Keratinocyte (primary cell): ENCODE results near the gene SLX4IP. TPM values are rescaled to one million over a fixed set of nuclear protein-coding genes. Genes with fewer than 3 reads are reported as not detected.

Source experiments
- DNase-seq: peaks from one replicate; pipeline ENCODE4 v3.0.0-alpha.2; 2011; ENCODE audit warnings: low read depth, missing footprints, low spot score
- FAIRE-seq: peaks from 2 replicates; lab custom pipeline; 2011; peaks lifted over from hg19 to GRCh38; lab: Jason Lieb, UNC
- H2AFZ ChIP-seq: 2 replicates; pipeline ENCODE4 v1.6.0; 2012; ENCODE audit warnings: low read length, control low read depth, inconsistent platforms; ENCODE audit not compliant: control insufficient read depth
- H3K27ac ChIP-seq: 2 replicates; pipeline ENCODE4 v1.5.1; 2011; ENCODE audit warnings: low read length; ENCODE audit not compliant: control insufficient read depth, insufficient read depth
- H3K27me3 ChIP-seq: 3 replicates; pipeline ENCODE4 v1.6.0; 2011; ENCODE audit warnings: low read length; ENCODE audit not compliant: control insufficient read depth, insufficient read depth; ENCODE audit errors: extremely low read depth
- H3K36me3 ChIP-seq, 2 experiments: 2 replicates in 1 of 2; 3 replicates in 1 of 2; pipeline ENCODE4 v1.5.1; 2011; ENCODE audit warnings: low read length in 2 of 2, mild to moderate bottlenecking in 1 of 2; ENCODE audit not compliant: control insufficient read depth in 2 of 2, insufficient read depth in 2 of 2; ENCODE audit errors: extremely low read depth in 1 of 2
- H3K4me1 ChIP-seq: 3 replicates; pipeline ENCODE4 v1.5.1; 2011; ENCODE audit warnings: low read length; ENCODE audit not compliant: control insufficient read depth, insufficient read depth; ENCODE audit errors: extremely low read depth
- H3K4me2 ChIP-seq: 3 replicates; pipeline ENCODE4 v1.6.0; 2011; ENCODE audit warnings: low read depth, low read length; ENCODE audit not compliant: control insufficient read depth, insufficient read depth; ENCODE audit errors: extremely low read depth
- H3K4me3 ChIP-seq, 3 experiments: fragments of 200-600 bp in 1 of 3; sonication (generic) in 1 of 3; 2 replicates in 2 of 3; 3 replicates in 1 of 3; pipeline ENCODE4 v1.5.1; 2011 to 2016; ENCODE audit warnings: low read length in 3 of 3, mild to moderate bottlenecking in 3 of 3, control low read depth in 2 of 3, inconsistent platforms in 1 of 3, low read depth in 1 of 3, mixed read lengths in 1 of 3, mixed run types in 1 of 3, moderate library complexity in 1 of 3; ENCODE audit not compliant: control insufficient read depth in 2 of 3, insufficient read depth in 2 of 3; ENCODE audit errors: extremely low read depth in 1 of 3
- H3K79me2 ChIP-seq: 2 replicates; pipeline ENCODE4 v1.6.0; 2012; ENCODE audit warnings: low read length; ENCODE audit not compliant: control insufficient read depth, insufficient read depth
- H3K9ac ChIP-seq: 3 replicates; pipeline ENCODE4 v1.6.0; 2011; ENCODE audit warnings: low read length; ENCODE audit not compliant: control insufficient read depth, insufficient read depth; ENCODE audit errors: extremely low read depth
- H3K9me1 ChIP-seq: 3 replicates; pipeline ENCODE4 v1.6.0; 2011; ENCODE audit warnings: low read length; ENCODE audit not compliant: control insufficient read depth, insufficient read depth; ENCODE audit errors: extremely low read depth
- H3K9me3 ChIP-seq: 2 replicates; pipeline ENCODE4 v1.5.1; 2012; ENCODE audit warnings: low read depth, low read length; ENCODE audit not compliant: control insufficient read depth
- H4K20me1 ChIP-seq: 3 replicates; pipeline ENCODE4 v1.6.0; 2011; ENCODE audit warnings: low read length; ENCODE audit not compliant: control insufficient read depth, insufficient read depth; ENCODE audit errors: extremely low read depth
- CTCF ChIP-seq, 3 experiments: IDR thresholded peaks in 1 of 3; conservative IDR thresholded peaks in 1 of 3; optimal IDR thresholded peaks in 1 of 3; 2 replicates in 2 of 3; 3 replicates in 1 of 3; pipeline versions ENCODE3 to v1.5.1; 2011; ENCODE audit warnings: low read length in 3 of 3, mild to moderate bottlenecking in 3 of 3, moderate library complexity in 2 of 3, control low read depth in 1 of 3, inconsistent platforms in 1 of 3; ENCODE audit not compliant: insufficient read depth in 2 of 3; ENCODE audit errors: extremely low read depth in 1 of 3
- EZH2 ChIP-seq: IDR thresholded peaks from one replicate; pipeline ENCODE4 v1.6.1; 2012; ENCODE audit warnings: inconsistent platforms, mild to moderate bottlenecking, low read length, moderate library complexity
- dilution Hi-C: fragments of 300-500 bp; cut with MboI; formaldehyde crosslinking; loops from one replicate; pipeline ENCODE4 v1.7.0; 2020; ENCODE audit warnings: low sequenced_read_pairs; ENCODE audit not compliant: extremely low pct_ligation_motif_present
- polyA plus RNA-seq, 5 experiments: library from polyadenylated mRNA; depleted of rRNA in 3 of 5; stranded (reverse) in 3 of 5; stranded (forward) in 1 of 5; unstranded in 1 of 5; fragments of >200 nt; gene quantifications; 1 replicate in 1 of 5; 2 replicates in 3 of 5; 3 replicates in 1 of 5; pipeline versions ENCODE4 v1.2.1 to v1.2.3, GENCODE V29; 2011 to 2012; ENCODE audit warnings: missing spikeins in 2 of 5, low read depth in 1 of 5, low replicate concordance in 1 of 5

Gene SLX4IP
- polyA plus RNA-seq, 1 donor (not counting 4 experiments of a cell fraction or from before 2014, with no cell fraction given) = 3.0 TPM

- peak overlapping the region; percentile 67 for H3K4me2 ChIP-seq
- dilution Hi-C loops = no loop called here
Measured at GRCh38 chr20:10581823-10582222, 146.7 kb downstream of the SLX4IP start.

GRCh38 chr20:10584371-10584770, 149.3 kb downstream of the SLX4IP start:
- dilution Hi-C loops = no loop called here
- Histone ChIP-seq H3K9ac (no peak overlapping the region), H2AFZ (no peak overlapping the region), H3K4me3 (no peak overlapping the region), H4K20me1 (no peaks in the 10 kb centered on the region), H3K27me3 (no peaks in the 10 kb centered on the region), H3K79me2 (no peaks in the 10 kb centered on the region), H3K9me3 (no peaks in the 10 kb centered on the region), H3K4me2 (no peak overlapping the region), H3K9me1 (no peaks in the 10 kb centered on the region), H3K36me3 (no peaks in the 10 kb centered on the region), H3K4me1 (peaks cover 40% of the 10 kb centered on the region), H3K27ac (no peak overlapping the region)
- TF ChIP-seq EZH2 = no peak
- TF ChIP-seq CTCF (optimal IDR thresholded peaks at IDR 0.05 in 1 of 3, IDR thresholded peaks at IDR 0.05 in 1 of 3, conservative IDR thresholded peaks at IDR 0.05 in 1 of 3; ENCODE audit: extremely low read depth in 1 of 3, insufficient read depth in 2 of 3, low read length in 3 of 3) = no peak
- DNase-seq (no peak), FAIRE-seq (peak; percentile 13)

More at GRCh38 chr20:10581823-10582222, 146.7 kb downstream of the SLX4IP start:
- Histone ChIP-seq H3K4me3 (peak overlapping the region in 1 of 3 experiments; percentile 22), H3K9me3 (no peaks in the 10 kb centered on the region), H3K9ac (no peak overlapping the region), H3K27me3 (no peaks in the 10 kb centered on the region), H3K79me2 (no peaks in the 10 kb centered on the region), H3K9me1 (no peaks in the 10 kb centered on the region), H3K27ac (peak overlapping the region; percentile 62), H3K36me3 (no peaks in the 10 kb centered on the region), H4K20me1 (no peaks in the 10 kb centered on the region), H2AFZ (no peak overlapping the region), H3K4me1 (peaks cover 52% of the 10 kb centered on the region)
- DNase-seq (no peak), FAIRE-seq (peak; percentile 90)
- TF ChIP-seq EZH2 (no peak), CTCF (optimal IDR thresholded peaks at IDR 0.05 in 1 of 3, IDR thresholded peaks at IDR 0.05 in 1 of 3, conservative IDR thresholded peaks at IDR 0.05 in 1 of 3; ENCODE audit: extremely low read depth in 1 of 3, insufficient read depth in 2 of 3, low read length in 3 of 3) (no peak)
